Brain microvascular endothelial cell (primary cell): ENCODE data around the gene EPHB6.

Experiments
- DNase-seq: peaks from one replicate; pipeline ENCODE4 v3.0.0-alpha.2; 2020
- H3K27ac ChIP-seq: fragments of 250-450 bp; sonication (Bioruptor Pico); 2 replicates; pipeline ENCODE4 v1.5.1; 2020; ENCODE audit warnings: mild to moderate bottlenecking, moderate library complexity
- H3K27me3 ChIP-seq: fragments of 250-450 bp; sonication (Bioruptor Pico); replicated peaks from 2 replicates; pipeline ENCODE4 v1.5.1; 2020; ENCODE audit warnings: mild to moderate bottlenecking
- H3K36me3 ChIP-seq: fragments of 250-450 bp; sonication (Bioruptor Pico); replicated peaks from 2 replicates; pipeline ENCODE4 v1.5.1; 2020; ENCODE audit warnings: mild to moderate bottlenecking
- H3K4me3 ChIP-seq: 2 replicates; pipeline ENCODE4 v1.5.1; 2011; ENCODE audit warnings: low read depth, mild to moderate bottlenecking, control low read depth, low read length, moderate library complexity
- in situ Hi-C: cut with HindIII; loops from 2 replicates; pipeline ENCODE4 v1.10.0; 2017; ENCODE audit warnings: low sequenced_read_pairs, low pct_ligation_motif_present
- TF ChIP-seq, protein P1 (sequence below): IDR thresholded peaks from 2 replicates; pipeline ENCODE4 v1.5.1; 2011; ENCODE audit warnings: low read depth, mild to moderate bottlenecking, moderate library complexity, low read length, control low read depth, inconsistent platforms; ENCODE audit errors: missing control alignments

The EPHB6 gene

DNA sequence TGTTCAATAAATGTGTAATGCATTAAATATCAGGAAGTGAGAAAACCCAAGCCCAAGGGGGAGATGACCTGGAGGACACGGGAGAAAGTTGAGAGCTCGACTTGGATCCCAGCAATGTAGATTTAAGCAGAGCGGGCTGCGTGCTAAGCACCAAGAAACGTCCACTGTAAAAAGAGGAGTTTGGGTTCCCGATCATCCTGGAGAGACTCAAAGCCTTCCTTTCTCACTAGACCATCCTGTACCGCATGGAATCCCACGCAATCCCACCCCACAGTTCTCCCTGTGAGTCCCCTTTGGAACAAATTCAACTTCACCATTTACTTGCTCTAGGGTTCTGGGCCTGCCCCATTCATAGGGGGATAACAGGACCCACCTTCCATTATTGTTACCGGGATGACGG is 28.3 kb downstream of the EPHB6 start:
- TF ChIP-seq, protein P1, sequence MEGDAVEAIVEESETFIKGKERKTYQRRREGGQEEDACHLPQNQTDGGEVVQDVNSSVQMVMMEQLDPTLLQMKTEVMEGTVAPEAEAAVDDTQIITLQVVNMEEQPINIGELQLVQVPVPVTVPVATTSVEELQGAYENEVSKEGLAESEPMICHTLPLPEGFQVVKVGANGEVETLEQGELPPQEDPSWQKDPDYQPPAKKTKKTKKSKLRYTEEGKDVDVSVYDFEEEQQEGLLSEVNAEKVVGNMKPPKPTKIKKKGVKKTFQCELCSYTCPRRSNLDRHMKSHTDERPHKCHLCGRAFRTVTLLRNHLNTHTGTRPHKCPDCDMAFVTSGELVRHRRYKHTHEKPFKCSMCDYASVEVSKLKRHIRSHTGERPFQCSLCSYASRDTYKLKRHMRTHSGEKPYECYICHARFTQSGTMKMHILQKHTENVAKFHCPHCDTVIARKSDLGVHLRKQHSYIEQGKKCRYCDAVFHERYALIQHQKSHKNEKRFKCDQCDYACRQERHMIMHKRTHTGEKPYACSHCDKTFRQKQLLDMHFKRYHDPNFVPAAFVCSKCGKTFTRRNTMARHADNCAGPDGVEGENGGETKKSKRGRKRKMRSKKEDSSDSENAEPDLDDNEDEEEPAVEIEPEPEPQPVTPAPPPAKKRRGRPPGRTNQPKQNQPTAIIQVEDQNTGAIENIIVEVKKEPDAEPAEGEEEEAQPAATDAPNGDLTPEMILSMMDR, result no peak
- Histone ChIP-seq H3K4me3 (no peak overlapping the region), H3K27me3 (peaks cover 10% of the 10 kb centered on the region), H3K27ac (no peak overlapping the region), H3K36me3 (no peaks in the 10 kb centered on the region)
- DNase-seq, result no peak
- in situ Hi-C loops, result no loop called here

DNA sequence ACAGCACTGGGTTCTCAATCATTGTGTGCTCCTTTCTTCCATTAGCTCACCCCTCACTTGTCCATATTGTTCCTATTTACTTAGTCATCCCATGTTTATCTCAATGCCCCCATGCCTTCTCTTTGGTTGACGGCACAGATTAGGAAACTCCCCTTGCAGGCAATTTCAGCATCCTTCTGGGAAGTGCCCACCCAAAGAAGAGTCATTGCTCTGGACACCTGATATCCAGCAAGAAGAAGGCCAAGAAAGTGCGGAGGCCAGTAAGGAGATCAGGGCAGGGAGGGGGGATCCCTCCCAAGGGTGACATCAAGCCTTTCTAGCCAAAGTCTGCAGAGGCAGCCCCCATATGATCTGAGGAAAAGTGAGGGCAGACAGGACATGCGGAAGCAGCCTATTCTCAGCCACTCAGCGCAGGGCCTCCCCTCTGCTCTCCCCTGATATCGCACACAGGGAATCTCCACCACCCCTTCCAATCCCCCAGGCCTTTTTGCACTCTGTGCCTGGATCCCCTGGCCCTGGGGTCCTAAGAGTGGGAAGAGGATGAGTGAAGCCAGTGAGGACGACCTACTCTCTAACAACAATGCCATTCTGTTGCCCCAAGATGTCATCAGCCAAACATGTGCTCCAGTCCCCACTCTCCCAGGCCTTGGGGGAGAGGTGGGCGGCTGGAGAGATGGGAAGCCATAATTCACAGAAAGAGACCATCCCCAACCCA is 28.9 kb downstream of the EPHB6 start:
- Histone ChIP-seq H3K27me3 (peaks cover 10% of the 10 kb centered on the region), H3K36me3 (no peaks in the 10 kb centered on the region), H3K27ac (no peak overlapping the region), H3K4me3 (no peak overlapping the region)
- in situ Hi-C loops, result no loop called here
- TF ChIP-seq, protein P1, result no peak
- DNase-seq, result no peak

DNA sequence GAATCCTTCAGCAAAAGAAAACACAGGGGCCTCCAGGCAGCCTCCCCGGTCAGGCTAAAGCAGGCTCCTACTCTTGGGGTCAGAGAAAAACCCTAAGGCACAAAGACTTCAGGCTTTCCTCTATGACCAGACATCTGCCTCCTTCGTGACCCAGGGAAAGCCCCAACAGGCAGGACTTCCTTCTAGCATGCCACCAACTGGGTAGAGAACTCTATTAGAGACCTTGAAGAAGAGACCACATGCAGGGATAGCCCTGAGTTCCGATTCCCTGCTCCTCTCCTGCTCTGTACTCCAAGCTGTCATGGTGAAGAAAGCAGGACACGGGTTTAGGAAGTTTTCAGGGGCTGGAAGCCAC is 29.4 kb downstream of the EPHB6 start:
- TF ChIP-seq, protein P1, result no peak
- Histone ChIP-seq H3K4me3 (no peak overlapping the region), H3K27ac (no peak overlapping the region), H3K27me3 (peaks cover 10% of the 10 kb centered on the region), H3K36me3 (no peaks in the 10 kb centered on the region)
- in situ Hi-C loops, result no loop called here
- no peak for DNase-seq

DNA sequence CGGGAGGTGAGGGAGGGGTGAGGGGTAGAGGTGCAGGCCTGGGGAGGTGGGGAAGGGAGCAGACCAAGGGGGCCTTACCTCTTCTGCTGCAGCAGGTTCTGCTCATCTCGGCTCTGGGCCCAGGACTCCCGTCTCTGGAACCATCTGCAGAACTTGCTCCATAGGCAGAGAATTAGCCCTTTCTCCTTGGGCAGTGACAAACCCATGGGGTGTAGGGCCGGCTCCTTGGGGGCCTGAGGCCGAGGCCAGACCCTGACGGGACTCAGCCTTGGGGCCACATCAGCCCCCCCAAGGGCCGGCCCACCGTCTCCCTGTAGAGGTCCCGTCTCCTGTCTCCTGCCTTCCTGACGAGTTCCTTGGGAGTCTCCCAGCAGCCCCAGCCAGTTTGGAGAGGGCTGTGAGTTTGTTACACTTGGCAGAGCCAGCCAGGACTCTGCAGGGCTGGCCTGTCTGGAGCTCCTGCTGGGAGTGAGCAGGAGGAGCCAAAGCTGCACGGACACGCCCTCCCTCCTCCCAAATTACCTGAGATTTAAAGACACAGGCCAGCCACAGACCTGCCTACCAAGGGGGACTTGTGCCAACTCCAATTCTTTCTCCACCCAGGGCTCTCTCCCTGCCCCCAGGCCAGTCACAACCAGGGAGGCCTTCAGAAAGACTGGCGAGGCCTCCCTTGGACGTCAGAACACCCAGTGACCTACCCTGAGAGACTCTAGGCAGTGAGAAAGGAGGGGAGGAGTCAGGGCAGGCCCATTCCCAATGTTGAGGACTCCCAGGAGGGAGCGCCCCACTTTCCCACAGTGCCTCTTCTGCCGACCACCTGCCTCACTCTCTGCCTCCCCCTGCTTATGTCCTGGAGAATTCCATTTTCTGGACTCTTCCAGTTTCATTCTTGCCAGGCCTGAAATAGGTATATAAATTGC is 30.7 kb downstream of the EPHB6 start, which contains the start of gene TRPV6:
Gene TRPV6, minus strand, starts transcription at position 435 of the 920 bp plus-strand sequence.
- Histone ChIP-seq H3K4me3 (no peak within 1 kb of the TSS), H3K36me3 (no peaks in the 10 kb centered on the region), H3K27me3 (peaks cover 5% of the 10 kb centered on the region), H3K27ac (no peak within 1 kb of the TSS)
- in situ Hi-C loops, result no loop called here
- no peak for DNase-seq
- TF ChIP-seq, protein P1, result no peak

DNA sequence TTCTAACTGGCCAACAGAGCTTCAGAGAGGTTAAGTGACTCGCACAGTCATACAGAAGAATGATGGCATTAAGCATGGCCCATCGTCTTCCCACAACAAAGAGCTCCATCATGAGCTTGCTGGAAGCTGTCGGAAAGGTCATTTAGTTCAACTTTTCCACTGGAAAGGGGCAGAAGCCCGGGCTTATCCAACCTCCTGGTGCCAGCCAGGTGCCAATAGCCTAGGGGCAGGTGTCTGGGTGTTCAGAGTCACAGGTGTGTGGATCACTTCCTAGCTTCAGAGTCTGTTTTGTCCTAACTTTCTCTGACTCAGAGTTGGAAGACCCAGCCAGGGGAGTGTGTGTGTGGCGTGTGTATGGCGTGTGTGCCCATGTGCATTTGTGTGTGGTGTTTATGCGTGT is 32.0 kb downstream of the EPHB6 start:
- Histone ChIP-seq H3K4me3 (no peak overlapping the region), H3K27me3 (peaks cover 2% of the 10 kb centered on the region), H3K27ac (no peak overlapping the region), H3K36me3 (no peaks in the 10 kb centered on the region)
- TF ChIP-seq, protein P1, result no peak
- DNase-seq, result no peak
- in situ Hi-C loops, result no loop called here
